GM10847 (cell line): ENCODE results near the gene CAMTA1.

Experiments
- POLR2A ChIP-seq: IDR thresholded peaks from 2 replicates; pipeline ENCODE4 v1.6.1; 2011; ENCODE audit not compliant: insufficient read length; ENCODE audit errors: extremely low read depth

Gene CAMTA1

GRCh38 chr1:6927626-6928025 is 142.4 kb downstream of the CAMTA1 start:
- TF ChIP-seq POLR2A: no peak

GRCh38 chr1:6928106-6928885 is 143.0 kb downstream of the CAMTA1 start:
- TF ChIP-seq POLR2A: no peak

GRCh38 chr1:6930732-6931300 is 145.6 kb downstream of the CAMTA1 start:
- no peak for TF ChIP-seq POLR2A

GRCh38 chr1:6935361-6935883 is 150.2 kb downstream of the CAMTA1 start:
- TF ChIP-seq POLR2A: no peak

GRCh38 chr1:6935911-6936690 is 150.8 kb downstream of the CAMTA1 start:
- no peak for TF ChIP-seq POLR2A

GRCh38 chr1:6937048-6937447 is 151.8 kb downstream of the CAMTA1 start:
- TF ChIP-seq POLR2A: no peak

- TF ChIP-seq POLR2A: no peak
Measured at GRCh38 chr1:6939363-6939762, 154.1 kb downstream of the CAMTA1 start.

- TF ChIP-seq POLR2A: no peak
Measured at GRCh38 chr1:6941786-6942185, 156.5 kb downstream of the CAMTA1 start.

GRCh38 chr1:6942990-6943389 is 157.7 kb downstream of the CAMTA1 start:
- no peak for TF ChIP-seq POLR2A

- no peak for TF ChIP-seq POLR2A
Measured at GRCh38 chr1:6944434-6944833, 159.2 kb downstream of the CAMTA1 start.

- TF ChIP-seq POLR2A: no peak
Measured at GRCh38 chr1:6947952-6948351, 162.7 kb downstream of the CAMTA1 start.

GRCh38 chr1:6948416-6948815 is 163.2 kb downstream of the CAMTA1 start:
- no peak for TF ChIP-seq POLR2A

GRCh38 chr1:6948861-6949260 is 163.6 kb downstream of the CAMTA1 start:
- no peak for TF ChIP-seq POLR2A

- no peak for TF ChIP-seq POLR2A
Measured at GRCh38 chr1:6950001-6950765, 164.9 kb downstream of the CAMTA1 start.

GRCh38 chr1:6951536-6951935 is 166.3 kb downstream of the CAMTA1 start:
- no peak for TF ChIP-seq POLR2A
